ENCODE data around the gene CEP120.

DNA sequence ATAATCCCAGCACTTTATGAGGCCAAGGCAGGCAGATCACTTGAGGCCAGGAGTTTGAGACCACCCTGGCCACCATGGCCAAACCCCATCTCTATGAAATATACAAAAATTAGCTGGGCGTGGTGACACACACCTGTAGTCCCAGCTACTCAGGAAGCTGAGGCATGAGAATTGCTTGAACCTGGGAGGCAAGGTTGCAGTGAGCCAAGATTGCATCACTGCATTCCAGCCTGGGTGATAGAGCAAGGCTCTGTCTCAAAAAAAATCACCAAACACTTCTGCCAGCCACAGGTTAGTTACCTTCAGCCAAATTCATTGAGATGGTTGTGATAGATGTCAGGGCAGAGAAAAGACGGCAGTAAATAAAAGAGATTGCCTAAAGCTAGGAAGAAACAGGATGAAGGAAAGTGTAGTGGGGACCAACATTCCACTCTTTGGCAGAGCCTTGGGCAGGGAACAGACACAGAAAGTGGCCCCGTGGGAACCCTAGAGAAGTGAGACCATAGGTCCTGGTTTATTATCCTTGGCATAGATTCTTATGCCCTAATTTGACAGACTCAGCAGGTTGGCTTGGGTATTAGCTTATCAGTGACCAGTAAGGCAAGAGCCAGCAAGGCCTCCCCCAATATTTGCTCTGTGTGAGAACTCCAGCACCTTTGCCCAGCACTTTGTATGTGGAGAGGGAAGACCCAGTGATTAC is 5.5 kb upstream of the CEP120 start:
- no peak for TF ChIP-seq POLR2A (IDR thresholded peaks at IDR 0.05)
- TF ChIP-seq, protein P1, sequence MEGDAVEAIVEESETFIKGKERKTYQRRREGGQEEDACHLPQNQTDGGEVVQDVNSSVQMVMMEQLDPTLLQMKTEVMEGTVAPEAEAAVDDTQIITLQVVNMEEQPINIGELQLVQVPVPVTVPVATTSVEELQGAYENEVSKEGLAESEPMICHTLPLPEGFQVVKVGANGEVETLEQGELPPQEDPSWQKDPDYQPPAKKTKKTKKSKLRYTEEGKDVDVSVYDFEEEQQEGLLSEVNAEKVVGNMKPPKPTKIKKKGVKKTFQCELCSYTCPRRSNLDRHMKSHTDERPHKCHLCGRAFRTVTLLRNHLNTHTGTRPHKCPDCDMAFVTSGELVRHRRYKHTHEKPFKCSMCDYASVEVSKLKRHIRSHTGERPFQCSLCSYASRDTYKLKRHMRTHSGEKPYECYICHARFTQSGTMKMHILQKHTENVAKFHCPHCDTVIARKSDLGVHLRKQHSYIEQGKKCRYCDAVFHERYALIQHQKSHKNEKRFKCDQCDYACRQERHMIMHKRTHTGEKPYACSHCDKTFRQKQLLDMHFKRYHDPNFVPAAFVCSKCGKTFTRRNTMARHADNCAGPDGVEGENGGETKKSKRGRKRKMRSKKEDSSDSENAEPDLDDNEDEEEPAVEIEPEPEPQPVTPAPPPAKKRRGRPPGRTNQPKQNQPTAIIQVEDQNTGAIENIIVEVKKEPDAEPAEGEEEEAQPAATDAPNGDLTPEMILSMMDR (IDR thresholded peaks at IDR 0.05) = no peak

Measured in lower leg skin (tissue), 3 donors.